Adrenal gland (tissue), 5 donors: ENCODE data around the gene BUD23.

Source experiments
- POLR2A ChIP-seq, 2 donors: fragments of 450-650 bp; IDR thresholded peaks; one replicate each; pipeline ENCODE4 v1.6.1; 2017; ENCODE audit warnings: antibody characterized with exemption in 2 of 2, mild to moderate bottlenecking in 2 of 2, moderate library complexity in 1 of 2
- TF ChIP-seq, protein P1 (sequence below), 6 experiments: fragments of 450-650 bp in 4 of 6; fragments of 200-600 bp in 2 of 6; sonication (generic) in 1 of 6; IDR thresholded peaks; 1 replicate in 5 of 6; 2 replicates in 1 of 6; pipeline versions ENCODE4 v1.5.1 to v1.8.0; 2016 to 2021; ENCODE audit warnings: antibody characterized with exemption in 6 of 6, mild to moderate bottlenecking in 2 of 6, moderate library complexity in 1 of 6
- donor health status: DM: no; HTN: no; CAD: no.

DNA sequence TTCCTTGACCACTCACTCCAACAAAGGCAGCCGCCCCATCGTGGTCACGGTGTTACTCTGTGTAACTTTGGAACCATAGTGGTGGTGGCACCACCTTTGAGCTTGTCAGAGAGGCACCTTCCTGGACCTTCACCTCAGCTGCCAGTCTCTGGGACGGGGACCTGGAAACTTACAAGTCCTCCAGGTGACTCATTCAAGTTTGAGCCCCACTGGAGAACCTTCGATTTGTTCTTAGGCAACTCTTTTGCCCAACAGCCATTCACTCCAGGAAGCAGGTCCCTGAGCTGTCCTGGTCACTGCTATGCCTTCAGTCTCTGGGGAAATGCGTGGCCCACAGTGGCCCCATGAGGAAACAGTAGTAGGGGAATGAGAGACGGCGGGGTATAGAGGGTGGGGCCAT is 18.8 kb downstream of the BUD23 start:
- TF ChIP-seq, protein P1, sequence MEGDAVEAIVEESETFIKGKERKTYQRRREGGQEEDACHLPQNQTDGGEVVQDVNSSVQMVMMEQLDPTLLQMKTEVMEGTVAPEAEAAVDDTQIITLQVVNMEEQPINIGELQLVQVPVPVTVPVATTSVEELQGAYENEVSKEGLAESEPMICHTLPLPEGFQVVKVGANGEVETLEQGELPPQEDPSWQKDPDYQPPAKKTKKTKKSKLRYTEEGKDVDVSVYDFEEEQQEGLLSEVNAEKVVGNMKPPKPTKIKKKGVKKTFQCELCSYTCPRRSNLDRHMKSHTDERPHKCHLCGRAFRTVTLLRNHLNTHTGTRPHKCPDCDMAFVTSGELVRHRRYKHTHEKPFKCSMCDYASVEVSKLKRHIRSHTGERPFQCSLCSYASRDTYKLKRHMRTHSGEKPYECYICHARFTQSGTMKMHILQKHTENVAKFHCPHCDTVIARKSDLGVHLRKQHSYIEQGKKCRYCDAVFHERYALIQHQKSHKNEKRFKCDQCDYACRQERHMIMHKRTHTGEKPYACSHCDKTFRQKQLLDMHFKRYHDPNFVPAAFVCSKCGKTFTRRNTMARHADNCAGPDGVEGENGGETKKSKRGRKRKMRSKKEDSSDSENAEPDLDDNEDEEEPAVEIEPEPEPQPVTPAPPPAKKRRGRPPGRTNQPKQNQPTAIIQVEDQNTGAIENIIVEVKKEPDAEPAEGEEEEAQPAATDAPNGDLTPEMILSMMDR (IDR thresholded peaks at IDR 0.05), result no peak
- TF ChIP-seq POLR2A (IDR thresholded peaks at IDR 0.05), result no peak
